Spinal cord (tissue), 10 donors: ENCODE results near the gene ADAM11. TPM values are rescaled to one million over a fixed set of nuclear protein-coding genes. Genes with fewer than 3 reads are reported as not detected.

Source experiments
- DNase-seq, 6 donors: peaks; one replicate each; pipeline versions ENCODE4 v3.0.0 to v3.0.0-alpha.2; 2013 to 2015; ENCODE audit warnings: low spot score in 6 of 6, low read depth in 4 of 6
- H3K27ac ChIP-seq: one replicate; pipeline ENCODE4 v1.5.1; 2013; ENCODE audit warnings: low read depth, low read length, control low read depth
- H3K27me3 ChIP-seq: one replicate; pipeline ENCODE4 v1.6.1; 2013; ENCODE audit warnings: low read length; ENCODE audit not compliant: control insufficient read depth, insufficient read depth
- H3K36me3 ChIP-seq: one replicate; pipeline ENCODE4 v1.6.1; 2013; ENCODE audit warnings: low read length; ENCODE audit not compliant: control insufficient read depth, insufficient read depth
- H3K4me1 ChIP-seq: one replicate; pipeline ENCODE4 v1.6.1; 2013; ENCODE audit warnings: low read length; ENCODE audit not compliant: control insufficient read depth, insufficient read depth
- H3K4me3 ChIP-seq: one replicate; pipeline ENCODE4 v1.5.1; 2013; ENCODE audit warnings: low read depth, low read length, control low read depth
- H3K9me3 ChIP-seq: one replicate; pipeline ENCODE4 v1.6.1; 2013; ENCODE audit warnings: low read length; ENCODE audit not compliant: control insufficient read depth, insufficient read depth
- WGBS: methylation state at CpG from one replicate; pipeline ENCODE4 v1.1.5; 2013; ENCODE audit warnings: missing lambda C conversion rate; ENCODE audit not compliant: insufficient coverage; 5-methylcytosine and 5-hydroxymethylcytosine counted together
- polyA plus RNA-seq, 2 donors: library from polyadenylated mRNA; unstranded; fragments of 120-200 nt; gene quantifications; one replicate each; pipeline ENCODE4 v1.2.1, GENCODE V29; 2013; ENCODE audit not compliant: insufficient read length in 2 of 2
- total RNA-seq, 2 donors: library from RNA; depleted of rRNA in 1 of 2; stranded (reverse); fragments of 120-200 nt in 1 of 2; fragments of >200 nt in 1 of 2; gene quantifications; one replicate each; pipeline versions ENCODE4 v1.2.3 to v1.2.4, GENCODE V29; 2013 to 2014
- donor health status: healthy.

The ADAM11 gene
- total and polyA plus RNA-seq, 4 donors, result 9.1 to 26.7 (median 18.5) TPM

DNA sequence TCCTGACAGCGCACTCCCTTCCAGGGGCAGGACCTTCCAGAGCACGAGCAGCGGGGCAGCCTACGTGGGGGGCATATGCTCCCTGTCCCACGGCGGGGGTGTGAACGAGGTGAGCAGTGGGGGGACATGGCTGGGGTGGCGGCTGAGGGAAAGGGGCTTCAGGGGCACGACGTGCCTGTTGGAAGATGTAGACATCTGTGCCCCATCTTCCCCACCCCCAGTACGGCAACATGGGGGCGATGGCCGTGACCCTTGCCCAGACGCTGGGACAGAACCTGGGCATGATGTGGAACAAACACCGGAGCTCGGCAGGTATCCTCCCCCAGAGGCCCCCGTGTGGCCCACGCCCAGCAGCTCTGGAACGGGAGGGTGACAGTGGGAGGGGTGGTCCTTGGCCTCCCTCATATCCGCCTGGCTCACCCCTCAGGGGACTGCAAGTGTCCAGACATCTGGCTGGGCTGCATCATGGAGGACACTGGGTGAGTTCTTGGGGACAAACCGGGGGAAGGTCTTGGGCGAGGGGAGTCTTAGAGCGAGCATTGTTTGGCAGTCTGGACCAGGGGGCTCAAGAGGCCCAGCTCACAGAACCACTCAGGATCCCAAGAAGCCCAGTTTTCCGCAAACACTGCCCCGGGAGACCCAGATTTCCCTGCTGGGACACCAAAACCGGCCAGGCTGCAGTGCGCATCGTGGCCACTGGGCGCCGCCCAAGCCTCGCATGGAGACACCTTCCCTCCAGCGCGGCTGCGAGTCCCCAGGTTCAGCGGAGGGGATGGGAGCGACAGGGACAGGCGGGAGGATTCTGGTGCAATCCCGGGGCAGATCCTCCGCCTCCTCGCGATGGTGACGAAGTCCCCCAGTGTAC lies 15.7 kb downstream of the ADAM11 start:
- Histone ChIP-seq H3K36me3 (peaks cover 53% of the 10 kb centered on the region), H3K4me1 (peaks cover 34% of the 10 kb centered on the region), H3K27ac (no peak overlapping the region), H3K27me3 (peaks cover 2% of the 10 kb centered on the region), H3K9me3 (no peaks in the 10 kb centered on the region), H3K4me3 (peak overlapping the region; percentile 60)
- 31% methylated on average over 23 of the region's 42 CpGs for WGBS
- peak in 4 of 6 donors; percentile 68 to 94 (median 82) for DNase-seq

DNA sequence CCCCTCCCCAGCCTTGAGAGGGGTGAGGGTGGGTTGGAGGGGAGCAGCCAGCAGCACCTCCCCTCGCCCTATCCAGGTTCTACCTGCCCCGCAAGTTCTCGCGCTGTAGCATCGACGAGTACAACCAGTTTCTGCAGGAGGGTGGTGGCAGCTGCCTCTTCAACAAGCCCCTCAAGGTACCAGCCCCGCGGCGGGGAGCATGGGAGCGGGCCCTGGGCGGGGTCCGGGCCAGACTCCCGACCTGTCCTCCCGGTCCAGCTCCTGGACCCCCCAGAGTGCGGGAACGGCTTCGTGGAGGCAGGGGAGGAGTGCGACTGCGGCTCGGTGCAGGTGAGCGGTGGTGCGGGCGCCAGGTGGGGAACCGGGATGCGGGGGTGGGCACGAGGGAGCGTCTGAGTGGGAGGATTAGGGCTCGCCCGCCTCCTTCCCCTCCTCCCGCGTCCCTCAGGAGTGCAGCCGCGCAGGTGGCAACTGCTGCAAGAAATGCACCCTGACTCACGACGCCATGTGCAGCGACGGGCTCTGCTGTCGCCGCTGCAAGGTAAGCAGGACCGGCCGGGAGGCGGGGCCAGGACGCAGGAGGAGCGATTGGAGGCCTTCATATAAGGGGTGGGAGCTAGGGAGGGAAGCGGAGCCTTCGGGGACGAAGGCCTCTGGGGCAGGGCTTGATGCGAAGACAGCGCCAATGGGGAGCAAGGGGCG lies 16.5 kb downstream of the ADAM11 start:
- DNase-seq, result peak; percentile 80 to 99 (median 92)
- Histone ChIP-seq H3K4me3 (peak overlapping the region; percentile 60), H3K4me1 (peaks cover 37% of the 10 kb centered on the region), H3K9me3 (no peaks in the 10 kb centered on the region), H3K27me3 (peaks cover 2% of the 10 kb centered on the region), H3K36me3 (peaks cover 53% of the 10 kb centered on the region), H3K27ac (no peak overlapping the region)
- WGBS, result under 1% methylated on average over 50 of the region's 50 CpGs

GRCh38 chr17:44775838-44776621 lies 17.2 kb downstream of the ADAM11 start:
- Histone ChIP-seq H3K9me3 (no peaks in the 10 kb centered on the region), H3K4me1 (peaks cover 37% of the 10 kb centered on the region), H3K27me3 (peaks cover 2% of the 10 kb centered on the region), H3K4me3 (peak overlapping the region; percentile 60), H3K36me3 (peaks cover 53% of the 10 kb centered on the region), H3K27ac (no peak overlapping the region)
- WGBS, result 11% methylated on average over 38 of the region's 43 CpGs
- no peak for DNase-seq

GRCh38 chr17:44776628-44777393 lies 18.0 kb downstream of the ADAM11 start:
- Histone ChIP-seq H3K27ac (no peak overlapping the region), H3K4me1 (peaks cover 42% of the 10 kb centered on the region), H3K27me3 (peaks cover 2% of the 10 kb centered on the region), H3K4me3 (no peak overlapping the region), H3K36me3 (peaks cover 46% of the 10 kb centered on the region), H3K9me3 (no peaks in the 10 kb centered on the region)
- no peak for DNase-seq
- WGBS, result 86% methylated on average over 17 of the region's 19 CpGs

GRCh38 chr17:44777394-44778348 lies 18.9 kb downstream of the ADAM11 start:
- WGBS, result 86% methylated on average over 15 of the region's 20 CpGs
- no peak for DNase-seq
- Histone ChIP-seq H3K4me3 (no peak overlapping the region), H3K27me3 (peaks cover 2% of the 10 kb centered on the region), H3K4me1 (peaks cover 47% of the 10 kb centered on the region), H3K27ac (no peak overlapping the region), H3K36me3 (peaks cover 39% of the 10 kb centered on the region), H3K9me3 (no peaks in the 10 kb centered on the region)

- H3K4me1 ChIP-seq, result peaks cover 50% of the 10 kb centered on the region
- no peak overlapping the region for H3K4me3 ChIP-seq
- no peak for DNase-seq
These were observed 19.9 kb downstream of the ADAM11 start for GRCh38 chr17:44778656-44779210.

GRCh38 chr17:44779211-44780025 lies 20.6 kb downstream of the ADAM11 start:
- DNase-seq, result peak in 3 of 6 donors; percentile 52 to 93 (median 90)
- no peak overlapping the region for H3K27ac ChIP-seq
- peaks cover 2% of the 10 kb centered on the region for H3K27me3 ChIP-seq
- H3K9me3 ChIP-seq, result no peaks in the 10 kb centered on the region
- WGBS, result 12% methylated on average over 34 of the region's 36 CpGs
- H3K36me3 ChIP-seq, result peaks cover 27% of the 10 kb centered on the region
- H3K4me3 ChIP-seq, result peak overlapping the region; percentile 44
- peaks cover 47% of the 10 kb centered on the region for H3K4me1 ChIP-seq

More at GRCh38 chr17:44778656-44779210, 19.9 kb downstream of the ADAM11 start:
- Histone ChIP-seq H3K36me3 (peaks cover 32% of the 10 kb centered on the region), H3K9me3 (no peaks in the 10 kb centered on the region), H3K27ac (no peak overlapping the region), H3K27me3 (peaks cover 2% of the 10 kb centered on the region)
- WGBS, result 31% methylated on average over 8 of the region's 10 CpGs
